ENCODE data around the gene RUNX1. TPM values are rescaled to one million over a fixed set of nuclear protein-coding genes. Genes with fewer than 3 reads are reported as not detected.
"Not testable (repeated sequence)": the region's sequence is repeated elsewhere in the genome, so short reads cannot be mapped to it uniquely, and the experiment has no call there.

Gene RUNX1
- total and polyA plus RNA-seq, 7 donors, result 8.7 to 230 (median 30.1) TPM

- Histone ChIP-seq H3K4me1 (peaks cover 36% of the 10 kb centered on the region), H3K36me3 (ENCODE audit: insufficient read depth in 1 of 2, low read depth in 1 of 2) (peaks cover 2 to 60% of the 10 kb centered on the region in 2 donors), H3K9me3 (no peaks in the 10 kb centered on the region), H3K27ac (no peak overlapping the region), H3K4me3 (no peak overlapping the region), H3K27me3 (ENCODE audit: insufficient read depth in 3 of 3, low read length in 2 of 3) (no peaks in the 10 kb centered on the region)
- ATAC-seq (no peak), DNase-seq (no peak)
- 90 to 96% (median 93%) methylated on average over 3 of the region's 3 CpGs for WGBS, 3 donors
- intact Hi-C loops (cut with DNase I), result no loop called here
- TF ChIP-seq, protein P1, sequence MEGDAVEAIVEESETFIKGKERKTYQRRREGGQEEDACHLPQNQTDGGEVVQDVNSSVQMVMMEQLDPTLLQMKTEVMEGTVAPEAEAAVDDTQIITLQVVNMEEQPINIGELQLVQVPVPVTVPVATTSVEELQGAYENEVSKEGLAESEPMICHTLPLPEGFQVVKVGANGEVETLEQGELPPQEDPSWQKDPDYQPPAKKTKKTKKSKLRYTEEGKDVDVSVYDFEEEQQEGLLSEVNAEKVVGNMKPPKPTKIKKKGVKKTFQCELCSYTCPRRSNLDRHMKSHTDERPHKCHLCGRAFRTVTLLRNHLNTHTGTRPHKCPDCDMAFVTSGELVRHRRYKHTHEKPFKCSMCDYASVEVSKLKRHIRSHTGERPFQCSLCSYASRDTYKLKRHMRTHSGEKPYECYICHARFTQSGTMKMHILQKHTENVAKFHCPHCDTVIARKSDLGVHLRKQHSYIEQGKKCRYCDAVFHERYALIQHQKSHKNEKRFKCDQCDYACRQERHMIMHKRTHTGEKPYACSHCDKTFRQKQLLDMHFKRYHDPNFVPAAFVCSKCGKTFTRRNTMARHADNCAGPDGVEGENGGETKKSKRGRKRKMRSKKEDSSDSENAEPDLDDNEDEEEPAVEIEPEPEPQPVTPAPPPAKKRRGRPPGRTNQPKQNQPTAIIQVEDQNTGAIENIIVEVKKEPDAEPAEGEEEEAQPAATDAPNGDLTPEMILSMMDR (IDR thresholded peaks at IDR 0.05), result no peak
These were observed 242.7 kb downstream of the RUNX1 start for GRCh38 chr21:34806423-34806822.

- Histone ChIP-seq H3K4me1 (peaks cover 37% of the 10 kb centered on the region), H3K36me3 (ENCODE audit: insufficient read depth in 1 of 2, low read depth in 1 of 2) (peaks cover 0 to 62% of the 10 kb centered on the region in 2 donors), H3K9me3 (no peaks in the 10 kb centered on the region), H3K27ac (no peak overlapping the region), H3K4me3 (no peak overlapping the region), H3K27me3 (ENCODE audit: insufficient read depth in 3 of 3, low read length in 2 of 3) (no peaks in the 10 kb centered on the region)
- intact Hi-C loops (cut with DNase I), result no loop called here
- DNase-seq, result no peak
- no peak for ATAC-seq
- TF ChIP-seq, protein P1 (IDR thresholded peaks at IDR 0.05), result no peak
These were observed 243.9 kb downstream of the RUNX1 start for GRCh38 chr21:34805157-34805556.

DNA sequence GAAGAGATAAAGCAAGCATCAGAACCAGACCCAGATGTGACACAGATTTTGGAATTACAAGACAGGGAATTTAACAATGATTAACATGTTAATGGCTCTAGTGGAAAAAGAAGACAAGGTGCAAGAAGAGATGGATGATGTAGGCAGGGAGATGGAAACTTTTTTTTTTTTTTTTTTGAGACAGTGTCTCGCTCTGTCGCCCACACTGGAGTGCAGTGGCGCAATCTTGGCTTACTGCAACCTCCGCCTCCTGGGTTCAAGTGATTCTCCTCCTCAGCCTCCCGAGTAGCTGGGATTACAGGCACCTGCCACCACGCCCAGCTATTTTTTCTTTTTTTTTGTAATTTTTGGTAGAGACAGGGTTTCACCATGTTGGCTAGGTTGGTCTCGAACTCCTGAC is 244.5 kb downstream of the RUNX1 start:
- not testable (repeated sequence) for H3K27me3 ChIP-seq (ENCODE audit: insufficient read depth in 3 of 3, low read length in 2 of 3)

DNA sequence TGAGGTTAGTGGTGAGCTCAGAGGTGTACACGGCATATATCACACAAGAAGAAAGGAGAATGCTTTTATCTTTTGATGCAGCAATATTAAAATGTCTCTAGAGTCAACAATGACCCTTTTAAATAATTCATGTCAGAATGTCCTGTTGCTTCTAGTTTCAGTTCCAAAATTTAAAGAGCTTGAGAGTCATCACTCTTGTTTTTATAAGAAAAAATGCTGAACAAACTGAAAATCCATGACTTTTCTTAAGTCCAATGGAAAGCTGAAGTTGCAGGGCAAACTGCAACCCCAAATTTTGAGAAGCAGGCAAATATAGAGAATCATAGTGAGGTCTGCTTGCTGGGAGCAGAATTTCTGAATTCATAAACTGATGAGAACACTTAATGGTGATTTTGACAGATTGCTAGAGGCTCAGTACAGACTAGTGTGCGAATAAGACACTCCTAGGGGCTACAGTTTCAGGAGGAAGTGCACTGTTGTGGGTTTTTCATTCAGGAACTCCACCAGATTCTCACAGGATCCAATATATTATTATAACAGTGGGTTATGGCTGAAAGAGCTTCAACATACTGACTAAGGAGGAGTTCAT is 245.2 kb downstream of the RUNX1 start:
- Histone ChIP-seq H3K27me3 (ENCODE audit: insufficient read depth in 3 of 3, low read length in 2 of 3) (no peaks in the 10 kb centered on the region), H3K27ac (peak overlapping the region; percentile 38), H3K36me3 (ENCODE audit: insufficient read depth in 1 of 2, low read depth in 1 of 2) (peaks cover 5 to 61% of the 10 kb centered on the region in 2 donors), H3K9me3 (no peaks in the 10 kb centered on the region), H3K4me3 (no peak overlapping the region), H3K4me1 (peaks cover 34% of the 10 kb centered on the region)
- ATAC-seq (no peak), DNase-seq (no peak)
- intact Hi-C loops (cut with DNase I), result no loop called here
- 91 to 94% (median 92%) methylated on average over 2 of the region's 2 CpGs for WGBS, 3 donors
- TF ChIP-seq, protein P1 (IDR thresholded peaks at IDR 0.05), result no peak

More for the DNA sequence above, 244.5 kb downstream of the RUNX1 start:
- WGBS, 3 donors, result 82 to 93% (median 92%) methylated on average over 5 to 7 of the region's 7 CpGs
- ATAC-seq; H3K4me3 ChIP-seq; DNase-seq; H3K27ac ChIP-seq; intact Hi-C loops (cut with DNase I); H3K9me3 ChIP-seq: not testable (repeated sequence)
- Histone ChIP-seq H3K4me1 (peaks cover 34% of the 10 kb centered on the region), H3K36me3 (ENCODE audit: insufficient read depth in 1 of 2, low read depth in 1 of 2) (peaks cover 0 to 61% of the 10 kb centered on the region in 2 donors)

DNA sequence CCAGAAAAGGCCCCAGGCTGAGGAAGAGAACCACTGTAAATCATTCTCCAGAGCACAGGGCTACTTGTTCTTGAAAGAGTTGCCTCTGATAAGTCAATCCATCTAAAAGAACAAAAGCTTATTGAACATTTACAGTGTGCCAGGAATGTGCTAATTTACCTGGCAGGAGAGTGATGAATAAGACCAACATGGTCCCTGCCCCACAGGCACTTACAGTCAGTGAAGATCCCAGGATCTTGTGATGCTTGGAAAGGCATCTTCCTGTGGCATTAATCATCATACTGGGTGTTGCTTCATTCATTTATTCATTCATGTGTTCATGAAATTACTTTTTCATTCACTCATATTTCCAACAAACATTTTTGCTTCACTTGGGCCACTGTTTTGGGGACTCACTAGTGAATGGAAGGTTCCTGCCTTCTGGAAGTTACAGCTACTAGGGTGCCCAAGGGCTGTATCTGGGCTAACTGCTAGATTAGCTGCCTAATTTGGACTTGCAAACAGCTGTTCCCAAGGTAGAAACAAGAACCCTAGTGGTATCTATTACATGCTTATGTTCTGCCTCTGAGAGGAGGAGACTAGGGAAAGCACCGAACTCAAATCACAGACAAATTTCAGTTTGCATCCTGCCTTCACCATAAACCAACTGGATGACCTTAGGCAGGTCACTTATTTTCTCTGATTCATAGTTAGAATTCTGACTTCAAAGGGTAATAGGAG is 246.8 kb downstream of the RUNX1 start:
- DNase-seq, result no peak
- intact Hi-C loops (cut with DNase I), result no loop called here
- H3K9me3 ChIP-seq, result no peaks in the 10 kb centered on the region
- ATAC-seq, result peak; percentile 52 to 76 (median 70)
- peaks cover 50% of the 10 kb centered on the region for H3K4me1 ChIP-seq
- no peaks in the 10 kb centered on the region for H3K27me3 ChIP-seq (ENCODE audit: insufficient read depth in 3 of 3, low read length in 2 of 3)
- TF ChIP-seq, protein P1 (IDR thresholded peaks at IDR 0.05), result no peak
- peak overlapping the region; percentile 32 for H3K27ac ChIP-seq
- H3K4me3 ChIP-seq, result no peak overlapping the region
- WGBS, 3 donors, result 41 to 43% (median 41%) methylated on average over 1 of the region's 1 CpG
- H3K36me3 ChIP-seq (ENCODE audit: insufficient read depth in 1 of 2, low read depth in 1 of 2), result peaks cover 5 to 63% of the 10 kb centered on the region in 2 donors

Measured in psoas muscle (tissue), 8 donors.